H54 (cell line): ENCODE data around the gene AGTRAP.

ENCODE experiments used
- DNase-seq: peaks from one replicate; pipeline ENCODE4 v3.0.0; 2011; ENCODE audit warnings: low spot score, mixed read lengths; ENCODE audit not compliant: insufficient read length
- FAIRE-seq: peaks from 3 replicates; lab custom pipeline; 2011; peaks lifted over from hg19 to GRCh38; lab: Jason Lieb, UNC
- POLR2A ChIP-seq: IDR thresholded peaks from 2 replicates; pipeline ENCODE4 v1.6.1; 2011; ENCODE audit warnings: low read depth, mild to moderate bottlenecking, low read length

Gene AGTRAP

DNA sequence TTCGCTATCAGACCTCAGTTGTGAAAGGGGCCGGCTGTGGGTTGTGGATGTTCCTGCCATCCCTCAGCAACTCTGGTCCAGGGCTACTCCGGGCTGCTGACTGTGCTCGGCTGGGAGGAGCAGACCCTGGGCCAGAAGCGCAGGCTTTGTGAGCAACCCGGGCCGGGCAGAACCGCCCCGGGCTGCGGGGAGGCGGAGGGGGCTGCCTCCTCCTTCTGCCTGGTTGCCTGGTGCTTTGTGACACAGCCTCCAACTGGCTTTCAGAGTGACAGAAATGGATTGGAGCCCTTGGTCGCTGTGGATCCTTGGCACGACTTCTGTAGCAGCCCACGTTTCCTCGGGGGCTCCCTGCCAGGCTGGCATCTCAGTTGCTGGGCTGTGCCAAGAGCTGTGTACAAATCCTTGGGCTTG is 34.4 kb upstream of the AGTRAP start:
- no peak for TF ChIP-seq POLR2A
- FAIRE-seq (no peak), DNase-seq (no peak)

DNA sequence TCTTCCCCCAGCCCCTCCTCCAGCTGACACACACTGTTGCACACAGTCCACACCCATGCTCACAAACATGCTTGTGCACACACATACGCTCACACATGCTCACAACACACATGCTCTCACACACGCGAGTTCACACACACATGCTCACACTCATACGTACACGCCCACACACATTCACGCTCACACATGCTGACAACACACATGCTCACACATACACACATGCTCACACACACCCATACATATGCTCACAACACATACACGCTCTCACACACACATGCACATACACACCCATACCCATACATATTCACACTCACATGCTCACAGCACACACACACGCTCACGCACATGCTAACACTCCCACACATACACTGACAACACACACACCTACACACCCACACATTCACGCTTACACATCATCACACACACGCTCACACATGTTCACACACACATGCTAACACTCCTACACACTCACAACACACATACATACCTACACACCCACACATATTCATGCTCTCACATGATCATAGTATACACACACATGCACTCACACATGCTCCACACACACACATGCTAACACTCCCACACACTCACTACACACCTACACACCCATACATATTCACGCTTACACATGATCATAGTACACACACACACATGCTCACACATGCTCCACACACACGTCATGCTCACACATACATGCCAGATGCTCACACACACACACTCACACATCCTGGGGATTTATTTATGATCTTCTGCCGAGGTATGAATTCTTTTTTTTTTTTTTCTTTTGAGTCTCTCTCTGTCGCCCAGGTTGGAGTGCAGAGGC is 33.7 kb upstream of the AGTRAP start:
- FAIRE-seq: no peak
- no peak for DNase-seq
- no peak for TF ChIP-seq POLR2A

DNA sequence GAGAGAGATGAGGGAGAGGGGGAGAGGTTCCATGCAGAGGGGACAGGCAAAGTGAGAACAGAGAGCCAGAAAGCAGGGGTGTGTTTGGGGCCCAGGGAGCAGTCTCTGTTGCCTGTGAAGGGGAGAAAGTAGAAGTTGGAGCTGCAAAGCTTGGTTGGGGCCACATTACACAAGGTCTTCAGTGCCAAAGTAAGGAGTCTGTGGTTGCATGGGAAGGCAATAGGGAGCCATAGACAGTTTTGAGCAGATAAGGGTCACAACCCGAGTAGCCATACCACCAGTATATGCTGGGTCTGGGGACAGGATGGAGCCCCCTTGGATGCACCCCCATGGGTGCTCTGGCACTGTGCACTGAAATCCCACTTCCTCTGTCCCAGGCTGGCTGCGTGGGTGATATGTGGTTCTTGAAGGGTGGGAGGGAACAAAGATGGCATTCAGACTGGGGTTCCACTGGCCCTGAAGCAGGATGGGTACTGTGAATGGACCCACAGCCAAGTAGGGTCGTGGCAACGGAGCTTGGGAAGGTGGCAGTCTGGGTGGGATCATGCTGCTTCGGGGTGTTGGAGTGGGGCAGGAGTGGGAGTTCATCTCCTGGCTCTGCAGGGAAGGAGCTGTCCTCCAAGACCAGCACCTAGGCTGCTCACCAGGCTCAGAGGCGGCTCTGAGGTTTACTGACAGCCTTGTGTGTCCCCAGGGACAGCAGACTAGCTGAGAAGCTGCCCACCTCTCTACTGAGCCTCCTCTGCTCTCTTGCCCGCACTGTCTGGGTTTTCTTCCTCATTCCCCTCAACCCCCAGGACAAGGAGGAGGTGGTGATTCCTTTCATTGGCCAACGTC is 32.4 kb upstream of the AGTRAP start:
- FAIRE-seq: no peak
- no peak for DNase-seq
- no peak for TF ChIP-seq POLR2A

DNA sequence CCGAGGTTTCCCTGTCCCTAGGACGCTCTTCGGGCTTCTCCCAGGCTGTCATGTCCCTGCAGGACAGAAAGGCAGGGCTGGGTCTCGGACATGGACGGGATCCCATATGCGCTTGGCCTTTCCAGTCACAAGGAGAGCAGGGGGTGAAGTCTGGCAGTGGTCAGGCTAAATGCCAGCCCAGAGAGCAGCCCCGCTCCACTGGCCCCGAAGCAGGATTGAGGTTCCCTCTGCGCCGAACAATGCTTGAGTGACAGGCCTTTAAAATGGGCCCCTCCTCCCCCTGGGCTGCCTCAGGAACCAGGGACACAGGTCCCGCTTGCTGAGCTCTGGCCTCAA is 31.8 kb upstream of the AGTRAP start:
- no peak for TF ChIP-seq POLR2A
- FAIRE-seq: no peak
- no peak for DNase-seq

DNA sequence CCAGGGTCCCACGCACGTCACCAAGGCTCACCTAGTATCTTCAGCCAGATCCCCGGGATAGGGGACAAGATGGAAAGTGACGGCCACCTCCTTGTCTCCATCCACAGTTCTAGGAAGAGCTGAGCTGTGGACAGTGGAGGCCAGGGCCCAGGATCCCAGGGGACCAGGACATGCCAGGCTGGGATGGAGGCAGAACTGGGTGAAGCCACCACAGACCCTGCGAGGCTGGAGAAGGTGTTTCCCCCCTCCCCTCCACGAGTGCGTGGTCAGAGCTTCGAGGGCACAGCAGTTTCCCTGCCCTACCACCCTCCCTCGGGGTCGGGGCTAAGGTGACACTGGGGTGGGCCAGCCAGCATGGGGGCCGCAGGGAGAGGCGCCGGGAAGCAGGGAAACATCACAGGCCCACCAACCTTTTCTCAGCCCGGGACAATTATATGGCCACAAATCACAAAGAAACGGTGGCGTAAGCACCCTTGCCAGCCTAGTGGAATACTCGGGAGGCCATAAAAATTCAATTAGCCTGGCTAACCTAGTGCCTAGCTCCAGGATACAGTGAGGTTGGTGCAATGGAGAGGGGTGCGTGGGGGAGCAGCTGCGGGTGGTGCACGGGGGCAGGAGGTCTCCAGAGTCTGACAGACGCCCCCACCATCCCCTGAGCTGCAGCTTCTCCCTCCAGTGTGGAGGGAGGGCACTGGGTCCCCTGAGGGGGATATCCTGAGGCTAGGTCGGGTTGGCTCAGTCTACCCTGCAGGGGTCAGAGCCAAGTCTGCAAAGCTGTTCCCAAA is 31.1 kb upstream of the AGTRAP start:
- DNase-seq (no peak), FAIRE-seq (no peak)
- TF ChIP-seq POLR2A: no peak

DNA sequence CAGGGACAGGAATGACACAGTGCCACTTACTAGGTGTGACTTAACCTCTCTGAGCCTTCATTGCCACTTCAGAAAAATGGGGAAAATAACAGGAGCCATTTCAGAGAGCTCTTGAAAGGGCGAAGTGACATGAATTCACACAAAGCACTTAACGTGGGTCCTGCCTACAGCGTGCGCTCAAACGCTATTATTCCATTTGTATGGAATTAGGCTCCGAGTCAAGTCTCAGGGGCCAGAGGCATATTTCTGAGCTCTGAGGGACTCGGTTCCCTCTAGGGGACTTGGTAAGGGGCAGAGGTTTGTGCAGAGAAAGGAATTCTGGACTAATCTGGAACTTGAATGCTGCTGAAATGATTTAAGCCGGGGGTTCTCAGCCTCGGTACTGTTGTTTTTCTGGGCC is 30.3 kb upstream of the AGTRAP start:
- FAIRE-seq (no peak), DNase-seq (no peak)
- no peak for TF ChIP-seq POLR2A

DNA sequence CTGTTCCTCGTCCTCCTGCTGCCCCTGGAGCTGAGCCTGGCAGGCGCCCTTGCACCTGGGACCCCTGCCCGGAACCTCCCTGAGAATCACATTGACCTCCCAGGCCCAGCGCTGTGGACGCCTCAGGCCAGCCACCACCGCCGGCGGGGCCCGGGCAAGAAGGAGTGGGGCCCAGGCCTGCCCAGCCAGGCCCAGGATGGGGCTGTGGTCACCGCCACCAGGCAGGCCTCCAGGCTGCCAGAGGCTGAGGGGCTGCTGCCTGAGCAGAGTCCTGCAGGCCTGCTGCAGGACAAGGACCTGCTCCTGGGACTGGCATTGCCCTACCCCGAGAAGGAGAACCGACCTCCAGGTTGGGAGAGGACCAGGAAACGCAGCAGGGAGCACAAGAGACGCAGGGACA is 29.6 kb upstream of the AGTRAP start:
- DNase-seq: no peak
- no peak for TF ChIP-seq POLR2A
- FAIRE-seq: no peak

DNA sequence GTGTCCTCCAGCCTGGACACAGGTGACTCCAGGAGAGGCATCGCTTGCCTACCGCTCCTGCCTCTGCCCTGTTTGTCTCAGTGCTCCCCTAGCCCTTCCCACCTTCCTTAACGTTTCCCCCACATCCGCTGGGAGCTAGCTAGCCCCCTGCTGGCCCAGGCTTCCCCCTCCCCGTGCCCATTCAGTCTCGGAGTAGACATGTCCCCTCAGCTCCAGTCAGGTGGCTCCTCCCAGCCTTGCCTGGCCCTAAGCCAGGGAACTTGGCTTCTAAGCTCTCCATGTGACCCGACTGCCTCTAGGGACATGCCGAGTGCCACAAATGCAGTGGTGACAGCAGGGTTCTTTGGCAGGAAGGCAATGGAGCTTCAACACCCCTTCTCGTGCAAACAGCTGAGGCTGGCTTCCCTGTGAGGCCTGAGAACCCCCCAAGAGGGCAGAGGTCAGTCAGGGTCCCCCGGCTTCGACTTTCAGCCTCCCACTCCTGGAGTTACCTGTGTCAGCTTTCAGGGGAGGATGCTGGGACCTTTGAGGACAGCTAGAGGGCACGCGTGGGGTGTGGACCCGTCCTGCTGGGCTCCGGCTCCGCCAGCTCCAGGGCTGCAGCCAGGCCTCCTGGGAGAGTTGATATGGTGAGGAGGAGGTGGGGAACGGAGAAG is 28.2 kb upstream of the AGTRAP start:
- FAIRE-seq (no peak), DNase-seq (no peak)
- no peak for TF ChIP-seq POLR2A

DNA sequence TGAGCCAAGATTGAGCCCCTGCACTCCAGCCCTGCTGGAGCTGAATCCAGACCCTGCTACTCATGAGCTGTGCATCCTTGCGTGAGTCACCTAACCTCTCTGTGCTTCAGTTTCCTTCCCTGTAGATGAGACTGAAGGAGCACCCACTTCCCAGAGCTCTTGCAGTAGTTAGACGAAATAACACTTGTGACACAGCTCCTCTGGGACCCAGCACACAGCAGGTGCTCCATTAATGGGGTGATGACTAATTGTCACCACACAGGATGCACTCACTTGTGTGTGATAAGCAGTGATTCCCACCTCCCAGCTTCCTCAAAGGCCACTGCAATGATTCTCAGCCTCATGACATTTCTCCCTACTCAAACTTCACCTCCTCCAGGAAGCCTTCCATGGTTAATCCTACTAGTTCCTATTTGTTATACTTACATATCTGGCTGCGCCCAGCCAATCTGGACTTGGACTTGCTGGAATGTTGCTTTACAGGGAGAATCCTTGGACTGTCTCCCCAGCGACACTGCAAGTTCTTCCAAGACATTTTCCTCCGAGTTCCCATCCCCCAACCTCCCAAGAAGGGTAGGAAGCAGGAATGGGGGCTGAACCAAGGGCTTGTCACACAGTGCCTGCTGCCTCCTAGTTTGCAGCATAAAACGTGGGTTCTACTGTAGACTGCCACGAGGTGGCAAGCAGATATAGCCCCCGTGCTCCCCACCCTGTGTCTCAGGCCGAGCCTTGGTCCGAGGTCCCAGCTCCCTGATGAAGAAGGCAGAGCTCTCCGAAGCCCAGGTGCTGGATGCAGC is 27.2 kb upstream of the AGTRAP start:
- no peak for DNase-seq
- no peak for FAIRE-seq
- no peak for TF ChIP-seq POLR2A

DNA sequence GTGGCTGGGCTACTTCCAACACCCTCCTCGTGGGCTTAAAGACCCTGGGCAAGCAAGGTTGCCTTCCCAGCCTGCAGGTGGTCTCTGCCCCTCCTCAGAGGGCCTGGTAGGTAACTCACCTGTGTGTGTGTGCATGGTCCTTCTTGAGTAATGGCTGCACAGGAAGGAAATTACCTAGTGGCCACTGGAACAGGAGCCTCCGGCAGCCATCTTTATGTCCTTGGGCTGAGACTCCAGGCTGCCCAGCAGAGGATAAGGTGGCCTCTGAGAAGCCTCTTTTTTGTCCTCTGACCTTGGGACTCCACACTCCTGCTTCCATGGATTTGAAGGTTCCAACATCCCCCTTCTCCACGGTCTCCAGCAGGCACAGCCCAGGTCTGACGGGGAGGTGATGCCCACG is 24.4 kb upstream of the AGTRAP start:
- no peak for TF ChIP-seq POLR2A
- no peak for DNase-seq
- FAIRE-seq: no peak

DNA sequence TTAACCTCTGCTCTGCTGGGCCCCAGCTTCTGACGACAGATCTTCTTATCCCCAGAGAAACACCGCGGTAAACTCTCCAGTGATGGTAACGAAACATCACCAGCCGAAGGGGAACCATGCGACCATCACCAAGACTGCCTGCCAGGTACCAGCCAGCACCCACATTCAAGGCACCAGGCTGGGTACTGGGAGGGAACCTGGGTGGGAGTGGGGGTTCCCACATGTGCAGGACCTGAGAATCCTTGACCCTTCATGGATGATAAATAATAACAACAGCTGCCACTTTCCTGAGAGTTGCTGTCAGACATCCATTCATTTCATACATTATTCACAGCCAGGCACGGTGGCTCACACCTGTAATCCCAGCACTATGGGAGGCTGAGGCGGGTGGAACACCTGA is 23.7 kb upstream of the AGTRAP start:
- no peak for TF ChIP-seq POLR2A
- DNase-seq: no peak
- no peak for FAIRE-seq

DNA sequence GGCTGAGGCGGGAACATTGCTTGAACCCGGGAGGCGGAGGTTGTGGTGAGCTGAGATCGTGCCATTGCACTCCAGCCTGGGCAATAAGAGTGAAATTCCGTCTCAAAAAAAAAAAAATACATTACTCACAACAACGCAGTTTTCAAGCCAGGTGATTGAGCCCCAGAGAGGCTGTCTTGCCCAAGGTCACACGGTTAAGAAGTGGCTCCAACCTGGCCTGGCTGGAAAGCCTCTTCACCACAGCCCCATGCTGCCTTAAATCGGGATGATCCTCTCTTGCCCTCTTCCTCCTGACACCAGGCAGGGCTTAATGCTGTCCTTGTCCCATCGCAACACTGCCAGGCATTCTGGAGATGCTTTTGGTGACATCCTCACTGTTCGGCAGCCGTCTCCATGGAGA is 22.8 kb upstream of the AGTRAP start:
- FAIRE-seq (no peak), DNase-seq (no peak)
- no peak for TF ChIP-seq POLR2A
